GM12878 (cell line): ENCODE measurements around the gene UTF1. TPM values are rescaled to one million over a fixed set of nuclear protein-coding genes. Genes with fewer than 3 reads are reported as not detected.

ENCODE experiments used
- ATAC-seq: fragments of 200-7000 bp; cut with Tn5 transposase; 3 replicates; pipeline ENCODE4 v1.9.1; 2020; ENCODE audit warnings: mild to moderate bottlenecking, moderate library complexity
- BruUV-seq: library from RNA; stranded (reverse); fragments of 400-500 nt; replicated peaks from 2 replicates; lab custom pipeline; 2021; lab: Mats Ljungman, UMichigan
- CTCF ChIA-PET: fragments of 300-600 bp; sonication (Branson Sonifier 250); formaldehyde crosslinking; extraction: SDS; loops from one replicate; lab custom pipeline; 2021; ENCODE audit warnings: inconsistent platforms; lab: Yijun Ruan, JAX
- POLR2A ChIA-PET: fragments of 350-600 bp; formaldehyde crosslinking; extraction: SDS; loops from one replicate; lab custom pipeline; 2021; ENCODE audit warnings: inconsistent platforms; lab: Charles Lee
- RAD21 ChIA-PET: fragments of 300-600 bp; sonication (Branson Sonifier 250); formaldehyde crosslinking; loops from one replicate; lab custom pipeline; 2023; ENCODE audit warnings: antibody characterized with exemption; ENCODE audit not compliant: unreplicated experiment; lab: Charles Lee
- SMC1A ChIA-PET: fragments of 300-600 bp; sonication (Branson Sonifier 250); formaldehyde crosslinking; loops from one replicate; lab custom pipeline; 2023; ENCODE audit not compliant: unreplicated experiment, uncharacterized antibody; lab: Charles Lee
- DNase-seq: peaks from one replicate; pipeline ENCODE4 v3.0.0-alpha.2; 2011; ENCODE audit warnings: low read depth, low spot score
- FAIRE-seq: peaks from 3 replicates; lab custom pipeline; 2011; peaks lifted over from hg19 to GRCh38; lab: Jason Lieb, UNC
- H2AFZ ChIP-seq: 2 replicates; pipeline ENCODE4 v1.6.0; 2011; ENCODE audit warnings: low read depth, low read length, control low read depth; ENCODE audit not compliant: control insufficient read depth
- H3K27ac ChIP-seq: 2 replicates; pipeline ENCODE4 v1.5.1; 2011; ENCODE audit warnings: control low read depth; ENCODE audit not compliant: control insufficient read depth, insufficient read depth
- H3K27me3 ChIP-seq, 2 experiments: replicated peaks in 1 of 2; 2 replicates each; pipeline versions ENCODE4 v1.6.0 to v1.6.1; 2011; ENCODE audit warnings: low read length in 1 of 2; ENCODE audit not compliant: control insufficient read depth in 2 of 2, insufficient read depth in 2 of 2
- H3K36me3 ChIP-seq, 2 experiments: 2 replicates each; pipeline ENCODE4 v1.5.1; 2011; ENCODE audit warnings: low read length in 1 of 2; ENCODE audit not compliant: control insufficient read depth in 2 of 2, insufficient read depth in 2 of 2
- H3K4me1 ChIP-seq: 2 replicates; pipeline ENCODE4 v1.6.1; 2011; ENCODE audit warnings: mild to moderate bottlenecking, low read length, moderate library complexity, mixed read lengths; ENCODE audit not compliant: control insufficient read depth, insufficient read depth
- H3K4me2 ChIP-seq: 2 replicates; pipeline ENCODE4 v1.6.0; 2011; ENCODE audit warnings: control low read depth; ENCODE audit not compliant: control insufficient read depth, insufficient read depth
- H3K4me3 ChIP-seq: fragments of 200-600 bp; sonication (generic); 2 replicates; pipeline ENCODE4 v1.5.1; 2016
- H3K79me2 ChIP-seq: 2 replicates; pipeline ENCODE4 v1.6.0; 2011; ENCODE audit warnings: low read length; ENCODE audit not compliant: control insufficient read depth, insufficient read depth
- H3K9ac ChIP-seq: 2 replicates; pipeline ENCODE4 v1.8.0; 2011; ENCODE audit warnings: low read length, control low read depth, mixed read lengths; ENCODE audit not compliant: control insufficient read depth, insufficient read depth
- H3K9me3 ChIP-seq: replicated peaks from 3 replicates; pipeline ENCODE4 v1.5.1; 2011; ENCODE audit warnings: mild to moderate bottlenecking, low read length; ENCODE audit not compliant: control insufficient read depth, insufficient read depth
- H4K20me1 ChIP-seq: 2 replicates; pipeline ENCODE4 v1.6.0; 2011; ENCODE audit not compliant: control insufficient read depth, insufficient read depth
- BACH1 ChIP-seq: fragments of 450-650 bp; IDR thresholded peaks from 2 replicates; pipeline ENCODE4 v1.6.1; 2017; ENCODE audit warnings: mild to moderate bottlenecking, borderline replicate concordance
- BCL11A ChIP-seq: IDR thresholded peaks from 2 replicates; pipeline ENCODE4 v1.6.1; 2011; ENCODE audit warnings: low read depth, low read length
- BCL3 ChIP-seq: IDR thresholded peaks from 2 replicates; pipeline ENCODE4 v1.6.1; 2011; ENCODE audit warnings: borderline replicate concordance, low read depth, mild to moderate bottlenecking, moderate library complexity, low read length; ENCODE audit not compliant: insufficient read depth, poor library complexity, severe bottlenecking
- BHLHE40 ChIP-seq, 2 experiments: fragments of 450-650 bp in 1 of 2; IDR thresholded peaks; 2 replicates each; pipeline ENCODE4 v1.6.1; 2011 to 2017; ENCODE audit warnings: low read depth in 2 of 2, borderline replicate concordance in 1 of 2, improper control_type of control experiment in 1 of 2, low read length in 1 of 2, mild to moderate bottlenecking in 1 of 2
- CREB1 ChIP-seq: IDR thresholded peaks from 2 replicates; pipeline ENCODE4 v1.6.1; 2012; ENCODE audit warnings: low read depth, mild to moderate bottlenecking, inconsistent platforms
- MTA3 ChIP-seq: IDR thresholded peaks from 2 replicates; pipeline ENCODE4 v1.6.1; 2012; ENCODE audit warnings: low read length, inconsistent platforms, borderline replicate concordance
- MXI1 ChIP-seq: fragments of 150-350 bp; IDR thresholded peaks from 2 replicates; pipeline ENCODE4 v1.6.1; 2011; ENCODE audit warnings: low read depth, mild to moderate bottlenecking, inconsistent platforms, low read length, improper control_type of control experiment
- NFYB ChIP-seq: IDR thresholded peaks from 2 replicates; pipeline ENCODE4 v1.6.1; 2011; ENCODE audit warnings: low read depth, mild to moderate bottlenecking, low read length, improper control_type of control experiment, moderate library complexity; ENCODE audit not compliant: insufficient read depth
- PKNOX1 ChIP-seq: fragments of 450-650 bp; IDR thresholded peaks from 2 replicates; pipeline ENCODE4 v1.6.1; 2016; ENCODE audit warnings: mild to moderate bottlenecking
- SIN3A ChIP-seq: IDR thresholded peaks from 2 replicates; pipeline ENCODE4 v1.6.1; 2012; ENCODE audit warnings: low read depth, low read length, improper control_type of control experiment
- SMAD5 ChIP-seq: IDR thresholded peaks from 2 replicates; pipeline ENCODE4 v1.6.1; 2016; ENCODE audit warnings: antibody characterized with exemption, low read depth
- SUPT20H ChIP-seq: IDR thresholded peaks from 2 replicates; pipeline ENCODE4 v1.6.1; 2011; ENCODE audit warnings: low read depth, mild to moderate bottlenecking, low read length, moderate library complexity, borderline replicate concordance; ENCODE audit not compliant: control insufficient read depth
- TCF3 ChIP-seq: IDR thresholded peaks from 2 replicates; pipeline ENCODE4 v1.6.1; 2012; ENCODE audit warnings: low read depth, mild to moderate bottlenecking, low read length, borderline replicate concordance; ENCODE audit not compliant: insufficient read depth
- USF2 ChIP-seq: IDR thresholded peaks from 2 replicates; pipeline ENCODE4 v1.6.1; 2011; ENCODE audit warnings: low read depth, low read length, improper control_type of control experiment, borderline replicate concordance
- ZBED1 ChIP-seq: IDR thresholded peaks from 2 replicates; pipeline ENCODE4 v1.6.1; 2016; ENCODE audit warnings: borderline replicate concordance
- ZZZ3 ChIP-seq: IDR thresholded peaks from 2 replicates; pipeline ENCODE4 v1.6.1; 2011; ENCODE audit warnings: low read depth; ENCODE audit not compliant: control insufficient read depth, insufficient read length
- WGBS: methylation state at CpG from one replicate; pipeline ENCODE4 v1.1.6; 2016; ENCODE audit warnings: low lambda C conversion rate; ENCODE audit not compliant: insufficient replicate concordance, insufficient coverage; ENCODE audit errors: missing lambda C conversion rate; 5-methylcytosine and 5-hydroxymethylcytosine counted together
- in situ Hi-C: fragments of 300-500 bp; cut with MboI; formaldehyde crosslinking; loops from 9 replicates; pipeline ENCODE4 v1.14.3; 2018; ENCODE audit warnings: mixed read lengths
- intact Hi-C: fragments of 100-400 bp; cut with micrococcal nuclease; formaldehyde crosslinking; loops from one replicate; pipeline ENCODE4 v1.14.2; 2022; ENCODE audit not compliant: unreplicated experiment
- polyA plus RNA-seq, 11 experiments: library from polyadenylated mRNA; depleted of rRNA in 4 of 11; unstranded in 6 of 11; stranded (reverse) in 5 of 11; fragments of >200 nt; fragmentation: Nextera tagmentation in 4 of 11; fragmentation: Illumina TruSeq in 1 of 11; extraction: Ambion mirVana in 4 of 11; extraction: Trizol in 1 of 11; gene quantifications; 1 replicate in 1 of 11; 2 replicates in 10 of 11; pipeline versions ENCODE4 v1.2.1 to v1.2.3, GENCODE V29; 2011 to 2016; ENCODE audit warnings: inconsistent platforms in 2 of 11, missing spikeins in 2 of 11, low read depth in 1 of 11
- total RNA-seq, 4 experiments: library from RNA; depleted of rRNA in 3 of 4; stranded (reverse); fragments of >200 nt in 3 of 4; fragmentation: Illumina TruSeq in 1 of 4; extraction: Trizol in 1 of 4; gene quantifications; 2 replicates each; pipeline versions ENCODE4 v1.2.1 to v1.2.3, GENCODE V29; 2013 to 2021

The UTF1 gene
- total and polyA plus RNA-seq, 10 of the 15 experiments (the other 5 are each of a cell fraction or from before 2014, with no cell fraction given), result not detected

- no peak overlapping the region for H3K4me3 ChIP-seq
- no peak overlapping the region for H3K4me2 ChIP-seq
- H3K9ac ChIP-seq, result no peak overlapping the region
- H3K27ac ChIP-seq, result no peak overlapping the region
- ChIA-PET POLR2A (no interaction called here), RAD21 (no interaction called here), CTCF (no interaction called here), SMC1A (no interaction called here)
- no peak for DNase-seq
- no peak for FAIRE-seq
- H3K4me1 ChIP-seq, result peaks cover 15% of the 10 kb centered on the region
- H2AFZ ChIP-seq, result no peak overlapping the region
- no peaks in the 10 kb centered on the region; the same call in 1 of the 2 replicates for H4K20me1 ChIP-seq
- intact Hi-C loops, result no loop called here
- in situ Hi-C loops, result no loop called here
- no peaks in the 10 kb centered on the region for H3K9me3 ChIP-seq
- H3K79me2 ChIP-seq, result no peaks in the 10 kb centered on the region
- ATAC-seq, result no peak
- TF ChIP-seq PKNOX1 (no peak), BCL3 (peak; percentile 73), CREB1 (no peak), MTA3 (no peak), SUPT20H (no peak), ZBED1 (no peak), SIN3A (no peak), BHLHE40 (IDR thresholded peaks at IDR 0.05; ENCODE audit: borderline replicate concordance in 1 of 2, low read depth in 2 of 2, low read length in 1 of 2) (peak in 1 of 2 experiments; percentile 26; a peak in 1 of 4 replicates), BACH1 (no peak), NFYB (no peak), TCF3 (0 out of 2 replicates have a peak, but pooled peaks have one; percentile 3), ZZZ3 (no peak), SMAD5 (no peak), BCL11A (no peak), MXI1 (no peak), USF2 (no peak)
- 0 out of 4 replicates have a peak, but pooled peaks cover 0 to 1% of the 10 kb centered on the region in 2 experiments for H3K27me3 ChIP-seq
- no TSS peak for BruUV-seq
- H3K36me3 ChIP-seq, result no peaks in the 10 kb centered on the region
- WGBS, result 78% methylated on average over 27 of the region's 27 CpGs
Measured at GRCh38 chr10:133242611-133243356, 12.8 kb downstream of the UTF1 start.
